ENCODE results near the gene USP17L15.
"Not testable (repeated sequence)": the region's sequence is repeated elsewhere in the genome, so short reads cannot be mapped to it uniquely, and the experiment has no call there.

The USP17L15 gene
- 0 reads per million in 2 donors for total RNA-seq

- DNase-seq = not testable (repeated sequence)
Observed at GRCh38 chr4:9234085-9234484, at the start of gene USP17L15. Gene USP17L15, plus strand, starts transcription at chr4:9234385. Its CDS starts 0 bp downstream, at chr4:9234385.

GRCh38 chr4:9210357-9210756 is 23.8 kb upstream of the USP17L15 start, which contains the start of gene USP17L10:
Gene USP17L10, plus strand, starts transcription at chr4:9210657. Its CDS starts 0 bp downstream, at chr4:9210657.
- DNase-seq = not testable (repeated sequence)

- not testable (repeated sequence) for DNase-seq
Observed at GRCh38 chr4:9214701-9215100, 19.5 kb upstream of the USP17L15 start.

GRCh38 chr4:9215105-9215504 is 19.1 kb upstream of the USP17L15 start, which contains the start of gene USP17L11:
Gene USP17L11, plus strand, starts transcription at chr4:9215405. Its CDS starts 0 bp downstream, at chr4:9215405.
- not testable (repeated sequence) for DNase-seq

GRCh38 chr4:9219852-9220251 is 14.3 kb upstream of the USP17L15 start, which contains the start of gene USP17L12:
Gene USP17L12, plus strand, starts transcription at chr4:9220152. Its CDS starts 0 bp downstream, at chr4:9220152.
- not testable (repeated sequence) for DNase-seq

- DNase-seq = not testable (repeated sequence)
Observed at GRCh38 chr4:9224596-9224995, 9.6 kb upstream of the USP17L15 start, which contains the start of gene USP17L13. Gene USP17L13, plus strand, starts transcription at chr4:9224896. Its CDS starts 0 bp downstream, at chr4:9224896.

- DNase-seq = not testable (repeated sequence)
Observed at GRCh38 chr4:9230249-9230648, 3.9 kb upstream of the USP17L15 start.

- DNase-seq = not testable (repeated sequence)
Observed at GRCh38 chr4:9238461-9238860, 4.3 kb downstream of the USP17L15 start.

GRCh38 chr4:9243579-9243978 is 9.4 kb downstream of the USP17L15 start, which contains the start of gene USP17L17:
Gene USP17L17, plus strand, starts transcription at chr4:9243879. Its CDS starts 0 bp downstream, at chr4:9243879.
- DNase-seq = not testable (repeated sequence)

GRCh38 chr4:9247953-9248680 is 13.9 kb downstream of the USP17L15 start, which contains the start of gene USP17L18:
Gene USP17L18, plus strand, starts transcription at chr4:9248630. Its CDS starts 0 bp downstream, at chr4:9248630.
- not testable (repeated sequence) for DNase-seq

GRCh38 chr4:9253078-9253477 is 18.9 kb downstream of the USP17L15 start, which contains the start of gene USP17L19:
Gene USP17L19, plus strand, starts transcription at chr4:9253378. Its CDS starts 0 bp downstream, at chr4:9253378.
- not testable (repeated sequence) for DNase-seq

GRCh38 chr4:9257824-9258223 is 23.6 kb downstream of the USP17L15 start, which contains the start of gene USP17L20:
Gene USP17L20, plus strand, starts transcription at chr4:9258124. Its CDS starts 0 bp downstream, at chr4:9258124.
- DNase-seq = not testable (repeated sequence)

- not testable (repeated sequence) for DNase-seq
Observed at GRCh38 chr4:9262572-9262971, 28.4 kb downstream of the USP17L15 start, which contains the start of gene USP17L21. Gene USP17L21, plus strand, starts transcription at chr4:9262872. Its CDS starts 0 bp downstream, at chr4:9262872.

- DNase-seq = not testable (repeated sequence)
Observed at GRCh38 chr4:9267319-9267718, 33.1 kb downstream of the USP17L15 start, which contains the start of gene USP17L22. Gene USP17L22, plus strand, starts transcription at chr4:9267619. Its CDS starts 0 bp downstream, at chr4:9267619.

- not testable (repeated sequence) for DNase-seq
Observed at GRCh38 chr4:9271719-9272118, 37.5 kb downstream of the USP17L15 start.
